B cell (primary cell): Measurements from ENCODE around the gene RSPH3. TPM values are rescaled to one million over a fixed set of nuclear protein-coding genes. Genes with fewer than 3 reads are reported as not detected.

Experiments used
- ATAC-seq: fragments of 200-7000 bp; cut with Tn5 transposase; one replicate; pipeline ENCODE4 v1.10.0; 2021; ENCODE audit warnings: low read depth, mild to moderate bottlenecking, moderate number of reproducible peaks, moderate library complexity
- CTCF ChIA-PET: fragments of 350-600 bp; sonication (Branson Sonifier 250); formaldehyde crosslinking; loops from one replicate; lab custom pipeline; 2021; ENCODE audit warnings: antibody characterized with exemption, inconsistent platforms; lab: Charles Lee
- POLR2A ChIA-PET: fragments of 350-600 bp; sonication (Branson Sonifier 250); formaldehyde crosslinking; loops from one replicate; lab custom pipeline; 2021; ENCODE audit warnings: antibody characterized with exemption; lab: Charles Lee
- DNase-seq: peaks from one replicate; pipeline ENCODE4 v3.0.0; 2013
- H2AFZ ChIP-seq: 2 replicates; pipeline ENCODE4 v1.6.1; 2012; ENCODE audit warnings: mild to moderate bottlenecking, low read depth, low read length; ENCODE audit not compliant: insufficient read depth, poor library complexity, severe bottlenecking
- H3K27ac ChIP-seq, 2 donors: 1 replicate in 1 of 2; 2 replicates in 1 of 2; pipeline ENCODE4 v1.5.1; 2012 to 2013; ENCODE audit warnings: low read length in 2 of 2, mild to moderate bottlenecking in 2 of 2, moderate library complexity in 1 of 2
- H3K27me3 ChIP-seq, 4 experiments: fragments of 200-600 bp in 1 of 4; sonication (generic) in 1 of 4; replicated peaks in 1 of 4; 1 replicate in 2 of 4; 2 replicates in 2 of 4; pipeline versions ENCODE4 v1.6.1 to v1.7.0; 2013 to 2016; ENCODE audit warnings: low read length in 3 of 4, mild to moderate bottlenecking in 2 of 4, mixed read lengths in 1 of 4, moderate library complexity in 1 of 4; ENCODE audit not compliant: insufficient read depth in 4 of 4, control insufficient read depth in 3 of 4; ENCODE audit errors: control extremely low read depth in 1 of 4
- H3K36me3 ChIP-seq, 2 experiments: replicated peaks in 1 of 2; 1 replicate in 1 of 2; 2 replicates in 1 of 2; pipeline versions ENCODE4 v1.6.1 to v1.7.1; 2013; ENCODE audit warnings: low read length in 1 of 2; ENCODE audit not compliant: insufficient read depth in 2 of 2, control insufficient read depth in 1 of 2; ENCODE audit errors: control extremely low read depth in 1 of 2, extremely low read depth in 1 of 2
- H3K4me1 ChIP-seq, 2 donors: fragments of 200-600 bp in 1 of 2; sonication (generic) in 1 of 2; 1 replicate in 1 of 2; 2 replicates in 1 of 2; pipeline versions ENCODE4 v1.5.1 to v1.6.1; 2013 to 2017; ENCODE audit warnings: low read length in 2 of 2; ENCODE audit not compliant: control insufficient read depth in 2 of 2, insufficient read depth in 2 of 2
- H3K4me2 ChIP-seq: replicated peaks from 2 replicates; pipeline ENCODE3; 2012; ENCODE audit warnings: mild to moderate bottlenecking, low read depth, low read length; ENCODE audit not compliant: poor library complexity, severe bottlenecking
- H3K4me3 ChIP-seq, 5 experiments: fragments of 200-600 bp in 1 of 5; sonication (generic) in 1 of 5; 1 replicate in 3 of 5; 2 replicates in 2 of 5; pipeline versions ENCODE4 v1.5.1 to v1.7.0; 2011 to 2016; ENCODE audit warnings: low read length in 4 of 5, mild to moderate bottlenecking in 4 of 5, low read depth in 2 of 5, control low read depth in 1 of 5, moderate library complexity in 1 of 5; ENCODE audit not compliant: insufficient read depth in 1 of 5; ENCODE audit errors: control extremely low read depth in 1 of 5, extremely low read depth in 1 of 5
- H3K79me2 ChIP-seq: fragments of 200-600 bp; sonication (generic); one replicate; pipeline ENCODE4 v1.6.0; 2016; ENCODE audit warnings: low read length; ENCODE audit not compliant: control insufficient read depth, insufficient read depth
- H3K9ac ChIP-seq: fragments of 200-600 bp; sonication (generic); 2 replicates; pipeline ENCODE4 v1.6.1; 2017; ENCODE audit warnings: mild to moderate bottlenecking, low read length, moderate library complexity
- H3K9me3 ChIP-seq, 3 donors: one replicate each; pipeline versions ENCODE4 v1.6.1 to v1.7.1; 2013; ENCODE audit warnings: low read length in 2 of 3; ENCODE audit not compliant: control insufficient read depth in 2 of 3, insufficient read depth in 1 of 3; ENCODE audit errors: control extremely low read depth in 1 of 3
- H4K20me1 ChIP-seq: 2 replicates; pipeline ENCODE4 v1.6.0; 2012; ENCODE audit warnings: mild to moderate bottlenecking, low read length; ENCODE audit not compliant: insufficient read depth, control insufficient read depth, poor library complexity, severe bottlenecking
- H3K27ac Mint-ChIP-seq: one replicate; pipeline ENCODE4 v1.8.0; 2021; ENCODE audit warnings: mixed read lengths
- H3K27me3 Mint-ChIP-seq: one replicate; pipeline ENCODE4 v1.8.0; 2021; ENCODE audit warnings: mixed read lengths
- H3K4me1 Mint-ChIP-seq: one replicate; pipeline ENCODE4 v1.8.0; 2021; ENCODE audit warnings: mixed read lengths
- H3K4me3 Mint-ChIP-seq: one replicate; pipeline ENCODE4 v1.8.0; 2021; ENCODE audit warnings: mixed read lengths
- H3K9me3 Mint-ChIP-seq: one replicate; pipeline ENCODE4 v1.8.0; 2022; ENCODE audit warnings: mixed read lengths; ENCODE audit not compliant: insufficient read depth
- EZH2 ChIP-seq: IDR thresholded peaks from 2 replicates; pipeline ENCODE4 v1.6.1; 2012; ENCODE audit warnings: borderline replicate concordance, low read depth, mild to moderate bottlenecking, moderate library complexity, low read length; ENCODE audit not compliant: insufficient read depth, poor library complexity, severe bottlenecking
- WGBS: methylation state at CpG from one replicate; pipeline ENCODE4 v1.1.5; 2013; ENCODE audit warnings: missing lambda C conversion rate; ENCODE audit not compliant: insufficient coverage; 5-methylcytosine and 5-hydroxymethylcytosine counted together
- intact Hi-C: fragments of 100-400 bp; cut with micrococcal nuclease; formaldehyde crosslinking; loops from one replicate; pipeline ENCODE4 v1.10.0; 2022
- polyA plus RNA-seq: library from polyadenylated mRNA; depleted of rRNA; stranded (reverse); fragments of >200 nt; gene quantifications from 2 replicates; pipeline ENCODE4 v1.2.3, GENCODE V29; 2012
- total RNA-seq, 2 donors: library from RNA; stranded (reverse); fragments of 120-200 nt in 1 of 2; gene quantifications; 1 replicate in 1 of 2; 2 replicates in 1 of 2; pipeline versions ENCODE4 v1.2.3 to v1.2.4, GENCODE V29; 2013 to 2022
- TF ChIP-seq, protein P1 (sequence below): fragments of 200-600 bp; IDR thresholded peaks from one replicate; pipeline ENCODE4 v1.8.0; 2022; ENCODE audit warnings: antibody characterized with exemption, mild to moderate bottlenecking

The RSPH3 gene
- total and polyA plus RNA-seq, 2 donors (not counting 1 experiment from before 2014, with no cell fraction given) = 0.82 to 3.4 TPM

GRCh38 chr6:158962371-158962770 is 37.6 kb downstream of the RSPH3 start:
- ChIA-PET POLR2A (interaction anchor here (0.6 to 1.2 kb wide), 2 partner anchors 93 to 164 kb away, joined by 3 to 5 read pairs; no protein-coding TSS in a partner anchor), CTCF (interaction anchor here (0.6 to 2.8 kb wide), 8 partner anchors 9 to 259 kb away, joined by 3 to 14 read pairs (median 4); no protein-coding TSS in a partner anchor)
- Mint-ChIP-seq H3K4me1 (peaks cover 7% of the 10 kb centered on the region), H3K27ac (no peak overlapping the region), H3K9me3 (peaks cover 3% of the 10 kb centered on the region), H3K27me3 (no peaks in the 10 kb centered on the region), H3K4me3 (no peak overlapping the region)
- WGBS = no CpG with 5 or more reads among the region's 3 CpGs
- Histone ChIP-seq H3K36me3 (no peaks in the 10 kb centered on the region), H3K27ac (no peak overlapping the region), H2AFZ (no peak overlapping the region), H3K4me2 (no peak overlapping the region), H4K20me1 (no peaks in the 10 kb centered on the region), H3K9me3 (peaks cover 0 to 1% (median 0%) of the 10 kb centered on the region in 3 donors), H3K9ac (no peak overlapping the region), H3K79me2 (no peaks in the 10 kb centered on the region), H3K4me3 (no peak overlapping the region), H3K27me3 (no peaks in the 10 kb centered on the region), H3K4me1 (peaks cover 5 to 10% of the 10 kb centered on the region in 2 donors)
- TF ChIP-seq, protein P1, sequence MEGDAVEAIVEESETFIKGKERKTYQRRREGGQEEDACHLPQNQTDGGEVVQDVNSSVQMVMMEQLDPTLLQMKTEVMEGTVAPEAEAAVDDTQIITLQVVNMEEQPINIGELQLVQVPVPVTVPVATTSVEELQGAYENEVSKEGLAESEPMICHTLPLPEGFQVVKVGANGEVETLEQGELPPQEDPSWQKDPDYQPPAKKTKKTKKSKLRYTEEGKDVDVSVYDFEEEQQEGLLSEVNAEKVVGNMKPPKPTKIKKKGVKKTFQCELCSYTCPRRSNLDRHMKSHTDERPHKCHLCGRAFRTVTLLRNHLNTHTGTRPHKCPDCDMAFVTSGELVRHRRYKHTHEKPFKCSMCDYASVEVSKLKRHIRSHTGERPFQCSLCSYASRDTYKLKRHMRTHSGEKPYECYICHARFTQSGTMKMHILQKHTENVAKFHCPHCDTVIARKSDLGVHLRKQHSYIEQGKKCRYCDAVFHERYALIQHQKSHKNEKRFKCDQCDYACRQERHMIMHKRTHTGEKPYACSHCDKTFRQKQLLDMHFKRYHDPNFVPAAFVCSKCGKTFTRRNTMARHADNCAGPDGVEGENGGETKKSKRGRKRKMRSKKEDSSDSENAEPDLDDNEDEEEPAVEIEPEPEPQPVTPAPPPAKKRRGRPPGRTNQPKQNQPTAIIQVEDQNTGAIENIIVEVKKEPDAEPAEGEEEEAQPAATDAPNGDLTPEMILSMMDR = no peak
- no peak for TF ChIP-seq EZH2
- intact Hi-C loops = no loop called here
- no peak for DNase-seq
- ATAC-seq = no peak

- ChIA-PET POLR2A (interaction anchor here (0.7 to 1.7 kb wide), 2 partner anchors 91 to 152 kb away, joined by 3 to 7 read pairs; no protein-coding TSS in a partner anchor), CTCF (interaction anchor here (0.6 to 4.4 kb wide), 9 partner anchors 12 to 256 kb away, joined by 3 to 32 read pairs (median 18); no protein-coding TSS in a partner anchor)
- H3K4me1 Mint-ChIP-seq = peaks cover 20% of the 10 kb centered on the region
- no peak overlapping the region for H3K9ac ChIP-seq
- TF ChIP-seq, protein P1 = no peak
- no peak for TF ChIP-seq EZH2
- DNase-seq (no peak), ATAC-seq (no peak)
- intact Hi-C loops = no loop called here
- no peaks in the 10 kb centered on the region for H4K20me1 ChIP-seq
- H3K4me3 Mint-ChIP-seq = no peak overlapping the region
- no peaks in the 10 kb centered on the region for H3K9me3 ChIP-seq
- no peaks in the 10 kb centered on the region for H3K27me3 ChIP-seq
- peaks cover 5 to 10% of the 10 kb centered on the region in 2 donors for H3K4me1 ChIP-seq
- H3K27ac ChIP-seq = no peak overlapping the region
- H2AFZ ChIP-seq = no peak overlapping the region
- no peak overlapping the region for H3K27ac Mint-ChIP-seq
- H3K4me3 ChIP-seq = no peak overlapping the region
- H3K79me2 ChIP-seq = no peaks in the 10 kb centered on the region
- no peaks in the 10 kb centered on the region for H3K36me3 ChIP-seq
- WGBS = 100% methylated on average over 2 of the region's 2 CpGs
- no peak overlapping the region for H3K4me2 ChIP-seq
- H3K9me3 Mint-ChIP-seq = no peaks in the 10 kb centered on the region
- no peaks in the 10 kb centered on the region for H3K27me3 Mint-ChIP-seq
Observed at GRCh38 chr6:158960026-158960425, 40.0 kb downstream of the RSPH3 start.
